ENCODE measurements around the gene KLF13.

The KLF13 gene

DNA sequence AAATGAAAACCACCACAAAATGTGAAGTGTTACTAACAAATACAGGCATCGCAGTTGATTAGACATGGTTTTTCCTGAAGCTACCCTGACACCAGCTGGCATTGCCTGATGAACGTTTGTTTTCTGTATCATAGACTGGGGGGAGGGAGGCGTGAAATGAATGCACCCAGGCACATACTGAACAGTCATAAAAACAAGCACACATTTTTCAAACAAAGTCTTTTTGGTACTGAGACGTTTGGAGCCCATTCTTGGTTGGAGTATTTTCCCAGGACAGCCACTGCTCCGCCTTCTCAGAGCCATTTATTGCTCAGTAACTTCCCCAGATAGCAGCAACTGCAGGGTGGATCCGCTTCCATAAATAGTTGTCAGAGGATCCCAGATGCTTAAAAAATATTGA lies 52.4 kb downstream of the KLF13 start:
- Mint-ChIP-seq H3K36me3 (ENCODE audit: low read depth) (peaks cover 82% of the 10 kb centered on the region), H3K4me1 (ENCODE audit: low read depth) (peaks cover 5% of the 10 kb centered on the region), H3K9me3 (no peaks in the 10 kb centered on the region)

DNA sequence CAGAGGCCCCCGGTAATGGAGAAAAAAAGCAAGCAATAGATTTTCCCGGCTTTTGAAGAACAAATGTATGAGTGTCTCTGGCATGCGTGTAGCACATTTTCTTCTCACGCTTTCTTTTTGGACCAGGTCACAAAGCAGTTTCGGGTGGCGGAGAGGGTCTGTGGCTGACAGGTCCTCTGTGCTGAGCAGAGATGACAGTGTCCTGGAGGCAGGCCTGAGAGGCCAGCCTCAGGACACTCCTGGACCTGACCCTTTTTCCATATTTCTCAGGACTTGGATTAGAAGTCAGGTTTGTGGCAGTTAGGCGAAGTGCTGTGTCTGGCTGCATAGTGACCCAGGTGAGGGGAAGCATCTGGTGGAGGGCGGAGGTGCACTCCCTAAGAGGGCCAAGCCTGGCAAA lies 52.9 kb downstream of the KLF13 start:
- peaks cover 5% of the 10 kb centered on the region for H3K4me1 Mint-ChIP-seq (ENCODE audit: low read depth)
- H3K27ac Mint-ChIP-seq = no peak overlapping the region
- H3K27me3 Mint-ChIP-seq = no peaks in the 10 kb centered on the region
- peaks cover 76% of the 10 kb centered on the region for H3K36me3 Mint-ChIP-seq (ENCODE audit: low read depth)
- no peak overlapping the region for H3K4me3 Mint-ChIP-seq
- H3K9me3 Mint-ChIP-seq = no peaks in the 10 kb centered on the region
- intact Hi-C loops (cut with micrococcal nuclease) = no loop called here

More for the DNA sequence above, 52.4 kb downstream of the KLF13 start:
- intact Hi-C loops (cut with micrococcal nuclease) = no loop called here
- Mint-ChIP-seq H3K27me3 (no peaks in the 10 kb centered on the region), H3K4me3 (no peak overlapping the region), H3K27ac (no peak overlapping the region)

DNA sequence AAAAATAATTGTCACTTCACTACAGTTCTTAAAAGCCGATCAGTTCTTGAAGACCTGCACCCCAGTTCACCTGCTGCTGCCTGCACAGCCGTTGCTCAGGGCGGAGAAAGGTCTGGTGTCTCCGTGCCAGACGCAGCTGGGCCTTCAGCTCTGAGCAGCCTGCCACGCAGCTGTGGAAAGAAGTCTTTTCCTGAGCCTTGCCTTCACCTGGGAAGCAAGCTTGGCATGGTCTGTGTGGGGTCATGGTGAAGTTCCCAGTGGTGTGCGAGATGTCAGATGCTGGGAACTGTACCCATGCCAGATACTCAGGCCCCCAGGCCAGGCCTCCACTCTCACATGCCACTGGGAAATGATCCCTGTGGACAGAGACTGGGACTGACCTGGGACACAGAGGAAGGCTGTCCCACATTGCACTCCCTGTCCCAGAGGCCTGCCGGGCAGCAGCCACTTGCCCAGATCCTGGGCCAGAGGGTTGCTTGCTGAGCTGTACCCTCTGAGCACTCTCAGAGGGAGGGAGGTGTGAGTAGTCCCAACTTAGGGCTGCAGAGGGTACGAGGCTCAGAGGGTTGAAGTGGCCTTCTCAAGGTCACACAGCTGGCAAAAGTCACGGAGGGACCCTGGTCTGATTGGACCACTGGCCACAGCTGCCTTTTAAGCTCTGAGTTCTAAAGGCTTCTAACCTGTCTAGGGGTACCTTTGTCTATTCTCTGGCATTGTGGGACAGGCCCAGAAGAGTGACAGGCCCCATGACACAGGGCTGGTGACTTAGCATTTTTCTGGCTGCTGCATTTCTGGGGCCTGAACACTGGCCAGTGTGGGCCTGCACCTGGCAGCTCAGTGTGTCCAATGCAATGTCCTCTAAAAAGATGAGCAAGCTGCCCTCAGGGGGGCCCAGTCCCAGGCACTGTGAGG lies 55.4 kb downstream of the KLF13 start:
- intact Hi-C loops (cut with micrococcal nuclease) = no loop called here
- H3K36me3 Mint-ChIP-seq (ENCODE audit: low read depth) = peaks cover 51% of the 10 kb centered on the region
- H3K9me3 Mint-ChIP-seq = no peaks in the 10 kb centered on the region
- H3K4me3 Mint-ChIP-seq = no peak overlapping the region
- peaks cover 2% of the 10 kb centered on the region for H3K27me3 Mint-ChIP-seq
- H3K27ac Mint-ChIP-seq = no peak overlapping the region
- peaks cover 5% of the 10 kb centered on the region for H3K4me1 Mint-ChIP-seq (ENCODE audit: low read depth)

GRCh38 chr15:31382713-31383045 lies 56.0 kb downstream of the KLF13 start:
- peaks cover 2% of the 10 kb centered on the region for H3K27me3 Mint-ChIP-seq
- no peaks in the 10 kb centered on the region for H3K9me3 Mint-ChIP-seq
- H3K27ac Mint-ChIP-seq = no peak overlapping the region
- H3K36me3 Mint-ChIP-seq (ENCODE audit: low read depth) = peaks cover 45% of the 10 kb centered on the region
- peaks cover 5% of the 10 kb centered on the region for H3K4me1 Mint-ChIP-seq (ENCODE audit: low read depth)
- intact Hi-C loops (cut with micrococcal nuclease) = no loop called here
- H3K4me3 Mint-ChIP-seq = no peak overlapping the region

DNA sequence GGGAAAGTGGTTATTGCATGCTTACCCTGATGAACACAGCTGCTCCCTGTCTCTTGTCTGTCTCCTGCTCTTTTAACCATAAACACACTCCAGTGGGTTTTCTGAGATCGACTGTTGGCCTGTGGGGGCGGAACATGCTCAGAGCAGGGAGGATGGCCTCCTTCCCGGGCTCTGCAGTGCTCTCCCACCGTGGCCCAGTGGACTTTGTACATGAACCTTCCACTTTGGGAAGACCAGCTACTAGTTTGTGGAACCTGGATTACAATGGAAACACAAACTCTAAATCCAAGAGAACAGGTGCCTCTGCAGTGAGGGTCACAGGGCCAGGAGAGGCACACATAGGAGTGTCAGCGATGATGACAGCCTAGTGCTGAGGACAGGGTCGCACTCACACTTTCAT lies 56.5 kb downstream of the KLF13 start:
- Mint-ChIP-seq H3K27ac (no peak overlapping the region), H3K36me3 (ENCODE audit: low read depth) (peaks cover 41% of the 10 kb centered on the region), H3K4me3 (no peak overlapping the region), H3K9me3 (no peaks in the 10 kb centered on the region), H3K27me3 (peaks cover 2% of the 10 kb centered on the region), H3K4me1 (ENCODE audit: low read depth) (peaks cover 3% of the 10 kb centered on the region)
- intact Hi-C loops (cut with micrococcal nuclease) = no loop called here

GRCh38 chr15:31384568-31384967 lies 57.9 kb downstream of the KLF13 start:
- intact Hi-C loops (cut with micrococcal nuclease) = no loop called here
- Mint-ChIP-seq H3K9me3 (no peaks in the 10 kb centered on the region), H3K27me3 (peaks cover 2% of the 10 kb centered on the region), H3K4me1 (ENCODE audit: low read depth) (no peaks in the 10 kb centered on the region), H3K36me3 (ENCODE audit: low read depth) (peaks cover 26% of the 10 kb centered on the region), H3K4me3 (no peak overlapping the region), H3K27ac (no peak overlapping the region)

- intact Hi-C loops (cut with micrococcal nuclease) = no loop called here
- peaks cover 6% of the 10 kb centered on the region for H3K27me3 Mint-ChIP-seq
- H3K4me3 Mint-ChIP-seq = no peak overlapping the region
- no peaks in the 10 kb centered on the region for H3K9me3 Mint-ChIP-seq
- no peak overlapping the region for H3K27ac Mint-ChIP-seq
- H3K4me1 Mint-ChIP-seq (ENCODE audit: low read depth) = no peaks in the 10 kb centered on the region
- H3K36me3 Mint-ChIP-seq (ENCODE audit: low read depth) = peaks cover 15% of the 10 kb centered on the region
Measured at GRCh38 chr15:31385736-31386135, 59.1 kb downstream of the KLF13 start.

DNA sequence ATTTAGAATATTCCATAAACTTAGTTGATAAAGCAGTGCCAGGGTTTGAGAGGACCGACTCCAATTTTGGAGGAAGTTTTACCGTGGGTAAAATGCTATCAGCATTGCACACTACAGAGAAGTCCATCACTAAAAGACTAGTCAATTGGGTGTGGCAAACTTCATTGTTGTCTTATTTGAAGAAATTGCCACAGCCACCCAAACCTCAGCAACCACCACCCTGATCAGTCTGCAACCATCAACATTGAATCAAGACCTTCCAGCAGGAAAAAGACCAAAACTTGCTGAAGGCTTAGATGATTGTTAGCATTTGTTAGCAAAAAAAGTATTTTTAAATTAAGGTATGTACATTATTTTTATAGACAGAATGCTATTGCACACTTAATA lies 60.5 kb downstream of the KLF13 start:
- H3K4me1 Mint-ChIP-seq (ENCODE audit: low read depth) = peaks cover 3% of the 10 kb centered on the region
- no peak overlapping the region for H3K4me3 Mint-ChIP-seq
- H3K27ac Mint-ChIP-seq = no peak overlapping the region
- H3K27me3 Mint-ChIP-seq = peaks cover 10% of the 10 kb centered on the region
- peaks cover 3% of the 10 kb centered on the region for H3K36me3 Mint-ChIP-seq (ENCODE audit: low read depth)
- intact Hi-C loops (cut with micrococcal nuclease) = no loop called here
- no peaks in the 10 kb centered on the region for H3K9me3 Mint-ChIP-seq

DNA sequence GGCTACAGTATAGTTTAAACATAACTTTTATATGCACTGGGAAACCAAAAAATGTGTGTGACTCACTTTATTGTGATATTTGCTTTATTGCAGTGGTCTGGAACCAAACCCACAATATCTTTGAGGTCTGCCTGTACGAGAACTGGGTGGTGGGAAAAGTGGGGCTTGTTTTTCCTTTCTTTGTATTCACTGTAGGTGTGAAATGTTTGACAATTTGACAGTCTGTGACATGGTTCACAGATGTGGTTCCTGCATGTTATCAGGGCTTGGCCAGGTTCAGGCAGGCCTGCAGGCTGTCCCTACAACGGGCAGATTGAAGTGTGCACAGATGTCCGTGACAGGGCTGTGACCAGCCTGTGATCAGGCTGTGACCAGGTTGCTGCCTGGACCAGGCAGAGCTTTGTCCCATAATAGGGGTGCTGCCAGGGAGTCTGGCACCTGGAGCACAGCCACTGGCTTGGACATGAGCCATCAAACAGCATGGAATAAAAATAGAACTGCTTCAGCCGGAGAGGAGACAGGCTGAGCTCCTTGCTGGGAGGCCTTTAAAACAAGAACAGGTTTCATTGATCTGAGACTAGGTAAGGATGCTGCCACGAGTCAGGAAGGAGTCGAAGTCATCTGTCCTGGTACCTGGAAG lies 61.0 kb downstream of the KLF13 start:
- Mint-ChIP-seq H3K27ac (no peak overlapping the region), H3K36me3 (ENCODE audit: low read depth) (peaks cover 6% of the 10 kb centered on the region), H3K4me1 (ENCODE audit: low read depth) (peaks cover 6% of the 10 kb centered on the region), H3K27me3 (peaks cover 15% of the 10 kb centered on the region), H3K9me3 (no peaks in the 10 kb centered on the region), H3K4me3 (no peak overlapping the region)
- intact Hi-C loops (cut with micrococcal nuclease) = no loop called here

DNA sequence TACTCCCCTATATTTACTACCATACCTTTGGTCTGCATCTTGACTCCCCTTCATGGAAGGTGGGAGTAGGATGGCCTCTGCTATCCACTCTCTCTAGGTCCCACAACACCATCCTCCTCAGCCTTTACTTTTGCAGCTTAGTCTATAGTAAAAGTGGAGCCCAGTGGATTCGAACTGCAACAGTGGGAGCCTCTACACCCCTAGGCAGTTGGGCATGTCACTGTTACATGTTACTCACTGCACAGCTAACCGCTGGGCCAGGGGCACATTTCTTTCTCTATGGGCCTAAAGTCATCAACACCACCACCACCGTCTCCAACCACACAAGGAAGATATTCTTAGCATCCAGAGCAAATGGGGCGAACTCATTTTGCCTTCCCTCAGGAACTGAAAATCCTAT lies 62.9 kb downstream of the KLF13 start:
- Mint-ChIP-seq H3K36me3 (ENCODE audit: low read depth) (peaks cover 6% of the 10 kb centered on the region), H3K9me3 (no peaks in the 10 kb centered on the region), H3K4me3 (no peak overlapping the region), H3K27me3 (peaks cover 31% of the 10 kb centered on the region), H3K27ac (no peak overlapping the region), H3K4me1 (ENCODE audit: low read depth) (peaks cover 16% of the 10 kb centered on the region)
- intact Hi-C loops (cut with micrococcal nuclease) = no loop called here

DNA sequence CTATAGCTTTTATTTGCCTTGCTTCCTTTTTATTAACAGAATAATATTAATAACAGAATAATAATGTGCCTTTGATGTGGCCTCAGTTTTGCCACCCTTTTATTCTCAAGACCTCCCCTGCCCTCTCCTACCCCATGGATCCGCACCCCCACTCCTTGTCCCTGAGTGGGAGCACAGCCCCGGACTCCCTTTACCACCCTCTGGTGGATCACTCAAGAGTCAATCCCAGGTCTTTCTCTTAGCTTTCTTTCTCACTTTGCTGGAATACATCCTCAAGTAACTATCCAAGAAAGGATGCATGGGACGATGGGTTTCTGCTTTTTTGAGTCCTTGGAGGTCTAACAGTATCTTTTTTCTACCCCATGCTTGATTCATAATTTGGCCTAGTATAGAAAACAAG lies 63.4 kb downstream of the KLF13 start:
- Mint-ChIP-seq H3K4me3 (no peak overlapping the region), H3K4me1 (ENCODE audit: low read depth) (peaks cover 16% of the 10 kb centered on the region), H3K27me3 (peaks cover 31% of the 10 kb centered on the region), H3K9me3 (no peaks in the 10 kb centered on the region), H3K27ac (no peak overlapping the region), H3K36me3 (ENCODE audit: low read depth) (peaks cover 6% of the 10 kb centered on the region)
- intact Hi-C loops (cut with micrococcal nuclease) = no loop called here

DNA sequence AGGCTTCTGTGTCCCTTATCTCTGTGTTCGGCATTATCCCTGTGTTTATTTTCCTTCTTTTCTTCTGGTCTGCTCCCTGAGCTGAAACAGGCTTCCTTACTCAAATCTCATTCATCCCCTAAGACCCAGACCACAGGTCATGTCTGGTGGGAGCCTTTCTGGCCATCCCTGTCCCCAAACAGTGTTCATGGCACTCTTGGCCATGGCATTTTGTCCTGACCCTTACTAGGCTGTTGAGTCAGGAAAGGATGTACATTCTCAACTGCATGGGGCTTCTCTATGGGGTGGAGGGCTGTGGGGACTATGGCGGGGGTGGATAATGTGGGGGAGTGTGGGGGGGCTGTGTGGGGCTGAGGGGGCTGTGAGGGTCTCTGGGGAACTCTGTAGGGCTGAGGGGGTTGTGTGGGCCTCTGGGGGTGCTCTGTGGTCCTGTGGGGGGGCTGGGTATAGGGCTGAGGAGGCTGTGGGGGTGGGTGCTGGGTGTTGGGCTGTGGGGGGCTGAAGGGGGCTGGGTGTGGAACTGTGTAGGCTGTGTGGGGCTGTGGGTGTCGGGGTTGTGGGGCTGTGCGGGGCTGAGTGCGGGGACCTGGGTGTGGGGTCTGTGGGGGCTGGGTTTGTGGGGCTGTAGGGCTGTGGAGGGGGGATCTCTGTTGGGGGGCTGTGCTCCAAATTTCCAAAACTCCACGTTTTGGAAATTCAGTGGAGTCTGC lies 64.3 kb downstream of the KLF13 start:
- intact Hi-C loops (cut with micrococcal nuclease) = no loop called here
- H3K4me1 Mint-ChIP-seq (ENCODE audit: low read depth) = peaks cover 17% of the 10 kb centered on the region
- peaks cover 6% of the 10 kb centered on the region for H3K36me3 Mint-ChIP-seq (ENCODE audit: low read depth)
- no peak overlapping the region for H3K4me3 Mint-ChIP-seq
- H3K9me3 Mint-ChIP-seq = no peaks in the 10 kb centered on the region
- H3K27ac Mint-ChIP-seq = no peak overlapping the region
- peaks cover 31% of the 10 kb centered on the region for H3K27me3 Mint-ChIP-seq

GRCh38 chr15:31391687-31392671 lies 65.3 kb downstream of the KLF13 start:
- H3K9me3 Mint-ChIP-seq = no peaks in the 10 kb centered on the region
- H3K27ac Mint-ChIP-seq = peak overlapping the region; percentile 73
- peaks cover 27% of the 10 kb centered on the region for H3K4me1 Mint-ChIP-seq (ENCODE audit: low read depth)
- peaks cover 29% of the 10 kb centered on the region for H3K27me3 Mint-ChIP-seq
- H3K36me3 Mint-ChIP-seq (ENCODE audit: low read depth) = peaks cover 6% of the 10 kb centered on the region
- H3K4me3 Mint-ChIP-seq = peak overlapping the region; percentile 84
- intact Hi-C loops (cut with micrococcal nuclease) = no loop called here
